OCI-LY1 (cell line): ENCODE data around the gene SH3D19.
"Not testable (repeated sequence)": the region's sequence is repeated elsewhere in the genome, so short reads cannot be mapped to it uniquely, and the experiment has no call there.

Source experiments
- H2AFZ ChIP-seq: fragments of 200-600 bp; sonication (generic), shearing (Covaris generic); 2 replicates; pipeline ENCODE4 v1.6.0; 2014; ENCODE audit warnings: antibody characterized with exemption, mild to moderate bottlenecking, low read length
- H3F3A ChIP-seq: fragments of 200-600 bp; sonication (generic), shearing (Covaris generic); 2 replicates; pipeline ENCODE4 v1.6.0; 2014; ENCODE audit warnings: mild to moderate bottlenecking, antibody characterized with exemption, low read length, moderate library complexity; ENCODE audit not compliant: insufficient read depth
- H3K27ac ChIP-seq: fragments of 200-600 bp; sonication (generic); 2 replicates; pipeline ENCODE4 v1.5.1; 2014; ENCODE audit warnings: low read length, mixed run types, mild to moderate bottlenecking, low read depth; ENCODE audit not compliant: poor library complexity, severe bottlenecking
- H3K27me3 ChIP-seq: fragments of 200-600 bp; sonication (generic); 2 replicates; pipeline ENCODE4 v1.6.0; 2014; ENCODE audit warnings: antibody characterized with exemption, mild to moderate bottlenecking, low read length, moderate library complexity; ENCODE audit not compliant: insufficient read depth
- H3K36me3 ChIP-seq: fragments of 200-600 bp; sonication (generic); 2 replicates; pipeline ENCODE4 v1.6.1; 2014; ENCODE audit warnings: mild to moderate bottlenecking, antibody characterized with exemption, low read length, moderate library complexity, mixed read lengths; ENCODE audit not compliant: insufficient read depth
- H3K4me1 ChIP-seq: fragments of 200-600 bp; sonication (generic); 2 replicates; pipeline ENCODE4 v1.5.1; 2014; ENCODE audit warnings: mild to moderate bottlenecking, low read length, moderate library complexity; ENCODE audit not compliant: insufficient read depth, severe bottlenecking
- H3K4me2 ChIP-seq: fragments of 200-600 bp; sonication (generic), shearing (Covaris generic); 2 replicates; pipeline ENCODE4 v1.6.1; 2014; ENCODE audit warnings: low read length
- H3K4me3 ChIP-seq: fragments of 200-600 bp; sonication (generic); 2 replicates; pipeline ENCODE4 v1.5.1; 2014; ENCODE audit warnings: low read length, low read depth, mild to moderate bottlenecking, mixed read lengths; ENCODE audit not compliant: poor library complexity, severe bottlenecking
- H3K79me2 ChIP-seq: fragments of 200-600 bp; shearing (Covaris generic); 2 replicates; pipeline ENCODE4 v1.6.1; 2016; ENCODE audit warnings: mixed run types, low read length, mixed read lengths; ENCODE audit not compliant: insufficient read depth
- H3K9ac ChIP-seq: fragments of 200-600 bp; sonication (generic), shearing (Covaris generic); 2 replicates; pipeline ENCODE4 v1.6.1; 2014; ENCODE audit warnings: mild to moderate bottlenecking, low read length, mixed read lengths
- H3K9me2 ChIP-seq: fragments of 200-600 bp; sonication (generic), shearing (Covaris generic); 2 replicates; pipeline ENCODE4 v1.6.1; 2014; ENCODE audit warnings: low read depth, mild to moderate bottlenecking, low read length, mixed read lengths
- H3K9me3 ChIP-seq: fragments of 200-600 bp; shearing (Covaris generic); 2 replicates; pipeline ENCODE4 v1.6.1; 2014; ENCODE audit warnings: low read length, mixed read lengths
- H4K20me1 ChIP-seq: fragments of 200-600 bp; sonication (generic), shearing (Covaris generic); 2 replicates; pipeline ENCODE4 v1.6.0; 2016; ENCODE audit warnings: mild to moderate bottlenecking, low read length; ENCODE audit not compliant: insufficient read depth
- EZH2 ChIP-seq: fragments of 200-600 bp; sonication (generic), shearing (Covaris generic); IDR thresholded peaks from 2 replicates; pipeline ENCODE4 v1.8.0; 2017; ENCODE audit warnings: borderline replicate concordance, mixed run types, mild to moderate bottlenecking, antibody characterized with exemption, low read length, moderate library complexity, mixed read lengths
- TF ChIP-seq, protein P1 (sequence below): fragments of 200-600 bp; sonication (generic), shearing (Covaris generic); IDR thresholded peaks from 2 replicates; pipeline ENCODE4 v1.5.1; 2017; ENCODE audit warnings: mild to moderate bottlenecking, antibody characterized with exemption, low read length, moderate library complexity, mixed read lengths

Gene SH3D19

DNA sequence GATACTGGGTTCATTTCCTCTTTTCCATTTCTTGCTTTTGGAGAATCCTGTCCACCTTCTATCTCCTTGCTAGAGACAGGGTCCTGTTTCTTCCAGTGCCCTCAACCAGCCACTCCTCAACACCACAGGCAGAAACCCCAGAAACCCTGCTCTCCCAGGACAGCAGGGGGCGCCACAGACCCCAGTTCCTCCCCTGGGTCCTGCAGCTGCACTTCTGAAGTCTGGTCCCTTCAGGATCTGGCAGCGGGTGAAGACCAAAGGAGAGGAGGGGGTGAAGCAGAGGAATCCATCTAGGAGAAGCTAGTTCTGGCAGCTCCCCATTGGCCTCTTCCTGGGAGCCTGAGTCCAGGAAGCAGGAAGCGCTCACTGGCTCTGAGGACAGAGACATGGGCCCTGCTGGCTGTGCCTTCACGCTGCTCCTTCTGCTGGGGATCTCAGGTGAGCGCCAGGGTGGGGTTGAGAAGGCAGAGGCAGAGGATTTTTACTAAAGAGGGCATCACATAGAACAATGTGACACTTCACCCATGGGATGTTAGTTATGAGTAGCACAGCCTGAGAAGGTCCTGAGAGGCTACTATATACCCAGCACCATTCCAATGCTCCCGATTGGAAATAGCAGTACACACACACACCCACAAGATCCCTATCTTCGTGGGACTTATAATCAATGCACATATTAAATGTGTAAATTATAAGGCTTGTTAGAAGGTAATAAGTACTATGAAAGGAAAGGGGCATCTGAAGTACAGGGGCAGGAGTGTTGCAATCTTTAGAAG lies 48.4 kb downstream of the SH3D19 start, which contains the start of gene PRSS48:
Gene PRSS48, plus strand, starts transcription at position 375 of the 776 bp plus-strand sequence. Its CDS starts 12 bp downstream, at position 387.
- Histone ChIP-seq H3K4me3 (no peak within 1 kb of the TSS), H3K9me2 (no peaks in the 10 kb centered on the region), H3K27ac (no peak within 1 kb of the TSS), H3K36me3 (no peaks in the 10 kb centered on the region), H3K79me2 (no peaks in the 10 kb centered on the region), H3K27me3 (no peaks in the 10 kb centered on the region), H3K4me1 (no peaks in the 10 kb centered on the region), H3F3A (no peaks in the 10 kb centered on the region), H3K9ac (no peak within 1 kb of the TSS), H4K20me1 (no peaks in the 10 kb centered on the region), H3K9me3 (no peaks in the 10 kb centered on the region), H3K4me2 (no peak within 1 kb of the TSS), H2AFZ (no peak within 1 kb of the TSS)
- TF ChIP-seq, protein P1, sequence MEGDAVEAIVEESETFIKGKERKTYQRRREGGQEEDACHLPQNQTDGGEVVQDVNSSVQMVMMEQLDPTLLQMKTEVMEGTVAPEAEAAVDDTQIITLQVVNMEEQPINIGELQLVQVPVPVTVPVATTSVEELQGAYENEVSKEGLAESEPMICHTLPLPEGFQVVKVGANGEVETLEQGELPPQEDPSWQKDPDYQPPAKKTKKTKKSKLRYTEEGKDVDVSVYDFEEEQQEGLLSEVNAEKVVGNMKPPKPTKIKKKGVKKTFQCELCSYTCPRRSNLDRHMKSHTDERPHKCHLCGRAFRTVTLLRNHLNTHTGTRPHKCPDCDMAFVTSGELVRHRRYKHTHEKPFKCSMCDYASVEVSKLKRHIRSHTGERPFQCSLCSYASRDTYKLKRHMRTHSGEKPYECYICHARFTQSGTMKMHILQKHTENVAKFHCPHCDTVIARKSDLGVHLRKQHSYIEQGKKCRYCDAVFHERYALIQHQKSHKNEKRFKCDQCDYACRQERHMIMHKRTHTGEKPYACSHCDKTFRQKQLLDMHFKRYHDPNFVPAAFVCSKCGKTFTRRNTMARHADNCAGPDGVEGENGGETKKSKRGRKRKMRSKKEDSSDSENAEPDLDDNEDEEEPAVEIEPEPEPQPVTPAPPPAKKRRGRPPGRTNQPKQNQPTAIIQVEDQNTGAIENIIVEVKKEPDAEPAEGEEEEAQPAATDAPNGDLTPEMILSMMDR, result peak; percentile 87
- TF ChIP-seq EZH2, result no peak

DNA sequence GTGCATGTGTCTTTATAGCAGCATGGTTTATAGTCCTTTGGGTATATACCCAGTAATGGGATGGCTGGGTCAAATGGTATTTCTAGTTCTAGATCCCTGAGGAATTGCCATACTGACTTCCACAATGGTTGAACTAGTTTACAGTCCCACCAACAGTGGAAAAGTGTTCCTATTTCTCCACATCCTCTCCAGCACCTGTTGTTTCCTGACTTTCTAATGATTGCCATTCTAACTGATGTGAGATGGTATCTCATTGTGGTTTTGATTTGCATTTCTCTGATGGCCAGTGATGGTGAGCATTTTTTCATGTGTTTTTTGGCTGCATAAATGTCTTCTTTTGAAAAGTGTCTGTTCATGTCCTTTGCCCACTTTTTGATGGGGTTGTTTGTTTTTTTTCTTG lies 56.5 kb downstream of the SH3D19 start:
- not testable (repeated sequence) for H3K4me3 ChIP-seq, H4K20me1 ChIP-seq, H3K9me2 ChIP-seq, H3K4me2 ChIP-seq, H3K9ac ChIP-seq, H3K79me2 ChIP-seq, H3K27ac ChIP-seq, H3K9me3 ChIP-seq, H2AFZ ChIP-seq, H3K27me3 ChIP-seq, H3K36me3 ChIP-seq, H3K4me1 ChIP-seq, H3F3A ChIP-seq

DNA sequence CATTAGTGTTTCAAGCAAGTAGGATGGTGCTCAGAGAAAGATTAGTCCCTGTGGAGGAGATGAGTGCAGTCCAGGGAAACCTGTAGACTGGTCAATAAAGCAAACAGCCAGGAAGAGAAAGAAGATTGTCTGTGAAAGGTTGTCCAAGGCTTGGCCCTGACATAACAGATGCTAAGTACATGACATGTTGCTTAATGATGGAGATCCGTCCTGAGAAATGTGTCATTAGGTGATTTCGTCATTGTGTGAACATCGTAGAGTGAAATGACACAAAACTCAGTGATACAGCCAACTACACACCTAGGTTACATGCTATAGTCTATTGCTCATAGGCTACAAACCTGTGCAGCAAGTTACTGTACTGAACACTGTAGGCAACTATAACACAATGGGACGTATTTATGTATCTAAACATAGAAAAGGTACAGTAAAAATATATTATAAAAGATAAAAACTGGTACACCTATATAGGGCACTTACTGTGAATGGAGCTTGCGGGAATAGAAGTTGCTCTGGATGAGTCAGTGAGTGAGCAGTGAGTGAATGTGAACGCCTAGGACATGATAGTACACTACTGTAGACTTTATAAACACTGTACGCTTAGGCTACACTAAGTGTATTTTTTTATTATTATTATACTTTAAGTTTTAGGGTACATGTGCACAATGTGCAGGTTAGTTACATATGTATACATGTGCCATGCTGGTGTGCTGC lies 57.4 kb downstream of the SH3D19 start:
- TF ChIP-seq, protein P1, result no peak
- no peak for TF ChIP-seq EZH2
- Histone ChIP-seq H2AFZ (no peak overlapping the region), H3K9me3 (no peaks in the 10 kb centered on the region)

More for the DNA sequence above, 57.4 kb downstream of the SH3D19 start:
- Histone ChIP-seq H3K27ac (no peak overlapping the region), H3K4me3 (no peak overlapping the region), H3K4me1 (no peaks in the 10 kb centered on the region), H3K36me3 (no peaks in the 10 kb centered on the region), H4K20me1 (no peaks in the 10 kb centered on the region), H3K9ac (no peak overlapping the region), H3K9me2 (no peaks in the 10 kb centered on the region), H3K27me3 (no peaks in the 10 kb centered on the region), H3F3A (no peaks in the 10 kb centered on the region), H3K79me2 (no peaks in the 10 kb centered on the region), H3K4me2 (no peak overlapping the region)
